ENCODE results near the gene ANKDD1B.
"Not testable (repeated sequence)": the region's sequence is repeated elsewhere in the genome, so short reads cannot be mapped to it uniquely, and the experiment has no call there.

The ANKDD1B gene

GRCh38 chr5:75662061-75662460 is 50.8 kb downstream of the ANKDD1B start:
- DNase-seq, result no peak

- DNase-seq, result no peak
Measured at GRCh38 chr5:75663579-75664284, 52.5 kb downstream of the ANKDD1B start.

- no peak for DNase-seq
Measured at GRCh38 chr5:75664979-75665378, 53.7 kb downstream of the ANKDD1B start.

- no peak for DNase-seq
Measured at GRCh38 chr5:75666801-75667200, 55.5 kb downstream of the ANKDD1B start.

- no peak for DNase-seq
Measured at GRCh38 chr5:75667586-75667985, 56.3 kb downstream of the ANKDD1B start.

- no peak for DNase-seq
Measured at GRCh38 chr5:75668445-75668844, 57.2 kb downstream of the ANKDD1B start.

- DNase-seq, result peak; percentile 31
Measured at GRCh38 chr5:75668977-75669689, 57.9 kb downstream of the ANKDD1B start.

GRCh38 chr5:75670577-75670976 is 59.3 kb downstream of the ANKDD1B start:
- no peak for DNase-seq

- DNase-seq, result no peak
Measured at GRCh38 chr5:75671506-75671905, 60.3 kb downstream of the ANKDD1B start.

GRCh38 chr5:75672616-75673015 is 61.4 kb downstream of the ANKDD1B start:
- no peak for DNase-seq

GRCh38 chr5:75675783-75676182 is 64.5 kb downstream of the ANKDD1B start:
- no peak for DNase-seq

GRCh38 chr5:75677607-75678006 is 66.4 kb downstream of the ANKDD1B start:
- DNase-seq, result no peak

- no peak for DNase-seq
Measured at GRCh38 chr5:75678155-75678554, 66.9 kb downstream of the ANKDD1B start.

GRCh38 chr5:75681125-75681830 is 70.0 kb downstream of the ANKDD1B start:
- no peak for DNase-seq

- no peak for DNase-seq
Measured at GRCh38 chr5:75685141-75685540, 73.9 kb downstream of the ANKDD1B start.

GRCh38 chr5:75686480-75686879 is 75.2 kb downstream of the ANKDD1B start:
- no peak for DNase-seq

- DNase-seq, result no peak
Measured at GRCh38 chr5:75690669-75691068, 79.4 kb downstream of the ANKDD1B start.

GRCh38 chr5:75694781-75695180 is 83.5 kb downstream of the ANKDD1B start:
- DNase-seq, result no peak

- not testable (repeated sequence) for DNase-seq
Measured at GRCh38 chr5:75695472-75696351, 84.5 kb downstream of the ANKDD1B start.

GRCh38 chr5:75701856-75702255 is 90.6 kb downstream of the ANKDD1B start:
- no peak for DNase-seq

GRCh38 chr5:75706016-75706415 is 94.8 kb downstream of the ANKDD1B start:
- no peak for DNase-seq

- no peak for DNase-seq
Measured at GRCh38 chr5:75706775-75707174, 95.5 kb downstream of the ANKDD1B start.

Measured in activated naive CD4-positive, alpha-beta T cell treated with anti-CD3 and anti-CD28 coated beads, Interleukin-2, amount 50 U/mL, for 16 hours (primary cell).